GM21737 (cell line): ENCODE measurements around the gene GSTO1.
A peak's percentile ranks its signal among the peaks of the same experiment; 100 is the strongest.

Source experiments
- ATAC-seq: cut with Tn5 transposase; IDR thresholded peaks from one replicate; pipeline ENCODE4 v1.9.1; 2021; ENCODE audit warnings: mild to moderate bottlenecking, moderate library complexity; ENCODE audit not compliant: unreplicated experiment

Gene GSTO1

GRCh38 chr10:104250371-104250770 lies 4.3 kb upstream of the GSTO1 start:
- no peak for ATAC-seq

GRCh38 chr10:104251443-104251842 lies 3.2 kb upstream of the GSTO1 start:
- ATAC-seq = no peak

GRCh38 chr10:104252368-104252767 lies 2.3 kb upstream of the GSTO1 start:
- no peak for ATAC-seq

GRCh38 chr10:104253106-104253505 lies 1.6 kb upstream of the GSTO1 start:
- no peak for ATAC-seq

- no peak for ATAC-seq
These were observed 884 bp upstream of the GSTO1 start for GRCh38 chr10:104253606-104254410.

GRCh38 chr10:104255311-104255981 lies 754 bp downstream of the GSTO1 start:
- no peak for ATAC-seq

- ATAC-seq = no peak
These were observed 1.8 kb downstream of the GSTO1 start for GRCh38 chr10:104256335-104256961.

- ATAC-seq = no peak
These were observed 2.5 kb downstream of the GSTO1 start for GRCh38 chr10:104257235-104257634.

GRCh38 chr10:104258209-104258608 lies 3.5 kb downstream of the GSTO1 start:
- ATAC-seq = no peak

- no peak for ATAC-seq
These were observed 4.8 kb downstream of the GSTO1 start for GRCh38 chr10:104259456-104259855.

GRCh38 chr10:104259999-104260774 lies 5.5 kb downstream of the GSTO1 start:
- ATAC-seq = no peak

GRCh38 chr10:104260775-104261115 lies 6.1 kb downstream of the GSTO1 start:
- ATAC-seq = no peak

- no peak for ATAC-seq
These were observed 7.4 kb downstream of the GSTO1 start for GRCh38 chr10:104262055-104262454.

GRCh38 chr10:104264783-104265182 lies 10.1 kb downstream of the GSTO1 start:
- ATAC-seq = no peak

- no peak for ATAC-seq
These were observed 13.2 kb downstream of the GSTO1 start for GRCh38 chr10:104267721-104268404.

GRCh38 chr10:104268405-104268712 lies 13.7 kb downstream of the GSTO1 start:
- no peak for ATAC-seq

- ATAC-seq = peak; percentile 99
These were observed 14.3 kb downstream of the GSTO1 start, which contains the start of gene GSTO2 for GRCh38 chr10:104268713-104269645. Gene GSTO2, plus strand, starts transcription at chr10:104269184. Its CDS starts 5,732 bp downstream, at chr10:104274916.

- ATAC-seq = no peak
These were observed 18.6 kb downstream of the GSTO1 start for GRCh38 chr10:104273286-104273685.

GRCh38 chr10:104273899-104274575 lies 19.3 kb downstream of the GSTO1 start:
- no peak for ATAC-seq
